Activated CD8-positive, alpha-beta T cell treated with anti-CD3 and anti-CD28 coated beads, Interleukin-2, amount 10 ng/mL, durations not matched to agents 7 days and 5 days (primary cell): ENCODE measurements around the gene SLC17A8. TPM values are rescaled to one million over a fixed set of nuclear protein-coding genes. Genes with fewer than 3 reads are reported as not detected.

ENCODE experiments used
- ATAC-seq: fragments of 150-1000 bp; cut with Tn5 transposase; one replicate; pipeline ENCODE4 v1.10.0; 2021; ENCODE audit warnings: moderate library complexity
- CTCF ChIA-PET: fragments of 350-600 bp; sonication (Branson Sonifier 250); formaldehyde crosslinking; loops from one replicate; lab custom pipeline; 2021; ENCODE audit warnings: antibody characterized with exemption; lab: Charles Lee
- POLR2A ChIA-PET: fragments of 350-600 bp; sonication (Branson Sonifier 250); formaldehyde crosslinking; loops from one replicate; lab custom pipeline; 2021; ENCODE audit warnings: antibody characterized with exemption; lab: Charles Lee
- DNase-seq: peaks from one replicate; pipeline ENCODE4 v3.0.0-alpha.2; 2020
- H3K27ac Mint-ChIP-seq: one replicate; pipeline ENCODE4 v1.8.0; 2021; ENCODE audit warnings: mild to moderate bottlenecking, mixed read lengths
- H3K27me3 Mint-ChIP-seq: one replicate; pipeline ENCODE4 v1.8.0; 2021; ENCODE audit warnings: low read depth, mixed read lengths
- H3K36me3 Mint-ChIP-seq: one replicate; pipeline ENCODE4 v1.8.0; 2021; ENCODE audit warnings: low read depth, mixed read lengths
- H3K4me1 Mint-ChIP-seq: one replicate; pipeline ENCODE4 v1.8.0; 2021; ENCODE audit warnings: low read depth, mixed read lengths
- H3K4me3 Mint-ChIP-seq: one replicate; pipeline ENCODE4 v1.8.0; 2021; ENCODE audit warnings: mild to moderate bottlenecking, mixed read lengths
- H3K9me3 Mint-ChIP-seq: one replicate; pipeline ENCODE4 v1.8.0; 2022; ENCODE audit warnings: mixed read lengths; ENCODE audit not compliant: insufficient read depth
- total RNA-seq, 2 experiments: library from RNA; stranded (reverse); gene quantifications; one replicate each; pipeline ENCODE4 v1.2.3, GENCODE V29; 2021

Gene SLC17A8
- total RNA-seq, 2 experiments from 2014 or later: not detected

DNA sequence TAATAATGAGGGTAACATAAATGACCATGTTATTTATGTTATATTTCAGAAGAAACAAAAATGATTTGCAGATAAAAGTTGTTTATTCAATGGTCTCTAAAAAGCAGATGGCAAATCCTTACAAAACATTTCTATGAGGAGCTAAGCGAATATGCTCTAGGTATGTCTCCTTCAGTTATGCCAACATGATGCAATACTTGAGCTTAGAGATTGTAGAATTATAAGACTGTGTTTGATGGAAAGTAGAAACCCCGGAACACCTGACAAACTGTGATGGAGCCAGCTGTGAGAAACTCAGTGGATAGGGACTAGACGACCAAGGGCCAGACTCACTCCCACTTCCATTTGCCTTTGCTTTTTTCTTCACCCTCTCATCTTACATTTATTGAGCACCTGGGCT is 99.0 kb downstream of the SLC17A8 start:
- Mint-ChIP-seq H3K4me1 (no peaks in the 10 kb centered on the region), H3K27ac (no peak overlapping the region), H3K9me3 (no peaks in the 10 kb centered on the region), H3K36me3 (no peaks in the 10 kb centered on the region), H3K4me3 (no peak overlapping the region), H3K27me3 (peaks cover 3% of the 10 kb centered on the region)
- DNase-seq: no peak
- ATAC-seq: no peak
- ChIA-PET POLR2A (no interaction called here), CTCF (interaction anchor here (1.3 kb wide), 1 partner anchor 8 kb away, joined by 3 read pairs; no protein-coding TSS in a partner anchor)

DNA sequence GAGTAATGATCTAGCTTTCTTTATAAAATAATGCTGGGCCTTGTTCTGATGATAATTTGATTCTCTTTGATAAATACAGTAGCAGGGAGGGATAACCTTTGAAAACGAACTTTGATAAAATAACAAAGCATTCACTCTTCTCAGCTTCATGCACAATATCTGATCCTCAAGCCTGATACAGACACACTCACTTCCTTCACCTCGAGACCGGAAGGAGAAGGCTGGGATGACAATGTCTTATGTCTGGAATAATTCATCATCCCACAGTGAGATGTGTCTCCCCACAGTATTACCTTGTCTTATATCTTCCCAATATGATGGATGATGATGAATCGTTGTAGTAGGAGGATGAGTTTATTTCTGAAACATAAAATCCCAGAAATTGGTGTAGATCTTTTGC is 101.3 kb downstream of the SLC17A8 start:
- Mint-ChIP-seq H3K27ac (no peak overlapping the region), H3K27me3 (no peaks in the 10 kb centered on the region), H3K36me3 (no peaks in the 10 kb centered on the region), H3K4me3 (no peak overlapping the region), H3K9me3 (no peaks in the 10 kb centered on the region), H3K4me1 (no peaks in the 10 kb centered on the region)
- DNase-seq (no peak), ATAC-seq (no peak)
- ChIA-PET POLR2A (no interaction called here), CTCF (no interaction called here)

DNA sequence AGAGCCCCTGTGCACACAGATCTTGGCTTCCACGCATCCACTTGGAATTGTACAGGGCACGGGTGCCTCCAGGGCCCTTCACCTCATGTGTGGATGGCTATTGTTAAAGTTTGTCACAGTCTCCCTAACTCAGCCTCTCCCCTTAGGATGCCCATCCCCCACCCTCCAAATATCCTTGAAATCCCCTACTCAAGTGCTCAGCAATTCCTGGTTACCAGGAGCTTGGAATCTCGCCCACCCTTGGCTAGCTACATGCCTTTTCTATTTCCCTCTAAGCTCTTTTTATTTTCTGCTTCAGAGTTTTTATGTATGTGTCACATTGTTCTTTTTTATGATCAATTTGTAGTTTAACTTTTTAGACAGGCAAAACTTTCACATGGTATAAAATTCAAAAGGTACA is 103.8 kb downstream of the SLC17A8 start:
- no peaks in the 10 kb centered on the region for H3K27me3 Mint-ChIP-seq
- ChIA-PET POLR2A (no interaction called here), CTCF (interaction anchor here (0.9 kb wide), 1 partner anchor 56 kb away, joined by 3 read pairs; no protein-coding TSS in a partner anchor)
- DNase-seq (no peak), ATAC-seq (no peak)
- H3K4me1 Mint-ChIP-seq: no peaks in the 10 kb centered on the region
- no peak overlapping the region for H3K27ac Mint-ChIP-seq
- H3K36me3 Mint-ChIP-seq: no peaks in the 10 kb centered on the region
- no peak overlapping the region for H3K4me3 Mint-ChIP-seq
- no peaks in the 10 kb centered on the region for H3K9me3 Mint-ChIP-seq

DNA sequence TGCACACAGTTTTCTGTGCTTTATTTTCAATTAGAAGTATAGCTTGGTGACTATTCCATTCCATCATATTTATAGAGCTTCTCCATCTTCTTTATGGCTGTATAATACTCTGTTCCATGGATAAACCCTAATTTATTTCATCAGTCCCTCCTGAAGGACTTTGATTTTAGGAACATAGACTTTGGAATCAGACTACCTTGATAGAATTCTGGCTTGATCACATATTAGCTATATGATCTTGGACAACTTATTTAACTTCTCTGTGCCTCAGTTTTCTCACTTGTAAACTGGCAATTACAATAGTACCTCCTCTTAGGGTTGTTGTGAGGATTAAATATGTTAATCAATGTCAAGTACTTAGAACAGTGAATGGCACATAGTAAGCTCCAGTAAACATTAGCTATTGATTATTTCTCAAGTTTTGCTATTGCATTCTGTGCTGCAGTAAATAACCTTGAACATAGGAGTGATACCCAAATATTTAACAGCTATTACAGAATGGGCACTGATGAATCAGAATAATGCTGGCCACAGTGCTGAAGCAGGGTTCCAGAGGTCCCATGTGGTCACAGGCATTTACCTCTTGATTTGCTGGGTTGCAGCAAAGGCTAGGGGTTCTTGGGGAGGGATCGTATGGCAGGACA is 104.6 kb downstream of the SLC17A8 start:
- POLR2A ChIA-PET: interaction anchor here (0.6 kb wide), 1 partner anchor 34 kb away, joined by 3 read pairs; no protein-coding TSS in a partner anchor

DNA sequence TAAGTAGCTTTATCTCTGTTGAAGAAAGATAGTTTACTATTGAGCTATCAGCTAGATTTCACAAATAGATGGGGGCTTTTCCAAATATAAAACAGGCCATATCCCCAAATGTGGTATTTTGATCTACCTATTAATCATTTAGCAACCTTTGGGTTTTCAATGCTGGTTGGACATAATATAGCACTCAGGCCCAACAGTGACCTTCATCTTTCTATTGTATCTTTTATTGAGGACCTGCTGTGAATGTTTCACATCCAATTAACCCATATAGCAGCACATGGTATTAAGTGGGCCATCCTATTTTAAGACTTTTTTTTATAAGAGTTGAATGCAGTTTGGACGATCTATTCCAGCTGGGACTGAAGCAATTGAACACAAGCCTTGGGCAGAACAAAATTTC is 106.8 kb downstream of the SLC17A8 start:
- no peaks in the 10 kb centered on the region for H3K36me3 Mint-ChIP-seq

More for the DNA sequence above, 104.6 kb downstream of the SLC17A8 start:
- CTCF ChIA-PET: interaction anchor here (0.9 kb wide), 1 partner anchor 57 kb away, joined by 3 read pairs; no protein-coding TSS in a partner anchor
- Mint-ChIP-seq H3K27me3 (no peaks in the 10 kb centered on the region), H3K4me3 (no peak overlapping the region), H3K9me3 (no peaks in the 10 kb centered on the region), H3K4me1 (no peaks in the 10 kb centered on the region), H3K36me3 (no peaks in the 10 kb centered on the region), H3K27ac (no peak overlapping the region)
- ATAC-seq: no peak
- DNase-seq: no peak

DNA sequence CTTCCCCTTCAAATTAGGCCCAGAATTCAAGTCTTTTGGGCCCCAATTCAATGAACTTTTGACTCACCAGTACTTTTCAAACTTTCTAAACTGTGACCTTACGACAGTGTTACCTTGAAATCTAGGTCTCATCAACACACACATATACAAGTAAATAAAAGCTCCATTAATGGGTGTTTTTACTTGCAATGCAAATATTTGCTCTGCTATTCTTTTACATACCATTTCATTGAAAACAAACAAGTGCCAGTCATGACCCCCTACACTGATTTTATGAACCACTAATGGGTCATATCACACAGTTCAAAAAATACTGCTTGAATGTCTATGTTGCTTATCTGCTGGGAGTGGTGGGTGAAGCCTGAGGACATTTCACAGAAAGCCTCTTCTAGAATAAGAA is 107.7 kb downstream of the SLC17A8 start:
- Mint-ChIP-seq H3K36me3 (no peaks in the 10 kb centered on the region), H3K4me3 (no peak overlapping the region), H3K27ac (no peak overlapping the region), H3K27me3 (no peaks in the 10 kb centered on the region), H3K4me1 (no peaks in the 10 kb centered on the region), H3K9me3 (no peaks in the 10 kb centered on the region)
- ChIA-PET POLR2A (no interaction called here), CTCF (no interaction called here)
- DNase-seq: no peak
- ATAC-seq: no peak

More for the DNA sequence above, 106.8 kb downstream of the SLC17A8 start:
- DNase-seq (no peak), ATAC-seq (no peak)
- Mint-ChIP-seq H3K27ac (no peak overlapping the region), H3K27me3 (no peaks in the 10 kb centered on the region), H3K9me3 (no peaks in the 10 kb centered on the region), H3K4me1 (no peaks in the 10 kb centered on the region), H3K4me3 (no peak overlapping the region)
- CTCF ChIA-PET: no interaction called here
- POLR2A ChIA-PET: no interaction called here

DNA sequence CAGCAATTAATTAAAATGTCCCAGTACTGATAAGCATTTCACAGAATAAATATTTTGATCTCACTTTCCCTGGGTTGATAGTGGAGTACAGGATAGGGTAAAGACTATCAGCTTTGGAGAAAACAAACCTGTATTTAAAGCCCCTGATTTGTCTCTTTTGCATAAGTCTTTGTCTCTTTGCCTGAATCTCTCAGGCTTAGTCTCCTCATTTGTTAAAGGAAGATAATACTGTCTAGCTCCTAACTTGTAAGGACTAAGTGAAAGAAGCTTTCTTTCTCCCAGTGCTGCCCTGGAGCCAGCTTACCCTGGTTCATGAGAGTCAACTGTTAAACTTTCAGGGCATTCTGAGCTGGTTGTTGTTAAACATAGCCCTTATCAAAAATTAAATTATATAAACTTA is 111.3 kb downstream of the SLC17A8 start:
- Mint-ChIP-seq H3K4me3 (no peak overlapping the region), H3K27me3 (peaks cover 3% of the 10 kb centered on the region), H3K27ac (no peak overlapping the region), H3K4me1 (no peaks in the 10 kb centered on the region), H3K9me3 (no peaks in the 10 kb centered on the region), H3K36me3 (no peaks in the 10 kb centered on the region)
- CTCF ChIA-PET: no interaction called here
- no peak for DNase-seq
- POLR2A ChIA-PET: no interaction called here
- no peak for ATAC-seq

Other genes starting within 250 kb of the SLC17A8 start
- 10 to 100 TPM; 17.8 to 20.5 TPM for gene BLTP3B, start 214.2 kb upstream of the SLC17A8 start, total RNA-seq
- gene ACTR6, start 156.3 kb upstream of the SLC17A8 start, total RNA-seq: 10 to 100 TPM; 29.5 to 34.8 TPM
- gene DEPDC4, start 90.0 kb upstream of the SLC17A8 start, total RNA-seq: 1 to 10 TPM; 1.6 to 2.8 TPM
- gene SCYL2, start 89.9 kb upstream of the SLC17A8 start, total RNA-seq: 10 to 100 TPM; 33.6 to 38.7 TPM
- gene NR1H4, start 116.8 kb downstream of the SLC17A8 start, total RNA-seq: not detected
- 1 to 10 TPM; 2.7 to 3.5 TPM for gene GAS2L3, start 216.6 kb downstream of the SLC17A8 start, total RNA-seq